ENCODE results near the gene STXBP1.

GRCh38 chr9:127654619-127655018 is 42.5 kb downstream of the STXBP1 start:
- TF ChIP-seq ZNF175 (tag by site-specific recombination; IDR thresholded peaks at IDR 0.05) (no peak), ZNF513 (tag by site-specific recombination; IDR thresholded peaks at IDR 0.05) (no peak), ZNF121 (tag by site-specific recombination; IDR thresholded peaks at IDR 0.05) (no peak), RBAK (tag by site-specific recombination; IDR thresholded peaks at IDR 0.05) (no peak), CTCF (tag by site-specific recombination; IDR thresholded peaks at IDR 0.05) (no peak), ZNF239 (tag by site-specific recombination; IDR thresholded peaks at IDR 0.05) (no peak), ZNF629 (tag by site-specific recombination; IDR thresholded peaks at IDR 0.05) (no peak), PRDM10 (tag by site-specific recombination; IDR thresholded peaks at IDR 0.05) (no peak), PBX3 (CRISPR knock-in tag; IDR thresholded peaks at IDR 0.05) (no peak), ZNF311 (tag by site-specific recombination; IDR thresholded peaks at IDR 0.05; ENCODE audit: borderline replicate concordance) (no peak), ZNF155 (tag by site-specific recombination; IDR thresholded peaks at IDR 0.05) (no peak)

All from HEK293 (cell line).